Measurements from ENCODE around the gene PRKCE. TPM values are rescaled to one million over a fixed set of nuclear protein-coding genes. Genes with fewer than 3 reads are reported as not detected.

PRKCE gene
- total and polyA plus RNA-seq, 3 experiments from 2014 or later: 3.1 to 9.6 (median 7.9) TPM

DNA sequence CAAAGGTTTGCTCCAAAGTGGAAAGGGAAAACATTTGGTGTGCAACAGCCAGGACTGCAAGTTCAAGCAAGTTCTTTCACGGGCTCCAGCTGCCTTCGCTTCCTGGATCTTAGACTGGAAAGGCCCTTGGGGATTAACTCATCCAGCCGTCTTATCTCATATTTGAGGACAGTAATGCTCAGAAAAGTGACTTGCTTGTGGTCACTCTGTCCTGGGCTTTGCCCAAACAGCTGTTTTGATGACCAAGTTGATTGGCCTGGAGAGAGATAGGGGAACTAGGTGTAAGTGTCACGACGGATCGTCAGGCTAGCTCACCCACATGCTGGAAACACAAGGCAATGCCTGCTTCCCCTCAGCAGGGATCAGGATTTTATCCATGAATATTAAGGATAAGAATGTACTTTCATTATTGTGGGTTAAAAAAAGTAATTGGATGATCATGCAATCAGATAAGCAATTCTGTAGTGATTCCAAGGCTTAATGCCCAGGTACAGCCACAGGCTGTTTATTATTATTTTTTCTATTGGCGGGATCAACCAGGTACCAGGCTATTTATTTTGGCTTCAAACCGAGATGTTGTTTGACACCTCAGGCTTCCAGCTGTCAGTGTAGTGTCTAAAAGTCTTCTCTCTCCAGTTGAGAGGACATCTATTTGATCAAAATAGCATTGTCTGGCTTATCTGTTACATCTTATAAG, 483.2 kb downstream of the PRKCE start:
- H3K27me3 Mint-ChIP-seq: peaks cover 0 to 3% of the 10 kb centered on the region in 2 donors
- no peak overlapping the region for H3K4me3 Mint-ChIP-seq
- ChIA-PET CTCF (no interaction called here), POLR2A (no interaction called here)
- Histone ChIP-seq H3K4me3 (ENCODE audit: low read length) (no peak overlapping the region), H3K27me3 (ENCODE audit: insufficient read depth, low read length, poor library complexity, severe bottlenecking) (no peaks in the 10 kb centered on the region), H3K27ac (ENCODE audit: low read depth, low read length) (no peak overlapping the region), H3K36me3 (ENCODE audit: insufficient read depth, low read length) (no peaks in the 10 kb centered on the region), H3K4me1 (ENCODE audit: insufficient read depth, low read length) (no peaks in the 10 kb centered on the region), H3K9me3 (ENCODE audit: low read length) (no peaks in the 10 kb centered on the region)
- no peaks in the 10 kb centered on the region for H3K4me1 Mint-ChIP-seq
- H3K9me3 Mint-ChIP-seq: no peaks in the 10 kb centered on the region
- DNase-seq: no peak
- H3K36me3 Mint-ChIP-seq: peaks cover 0 to 3% (median 2%) of the 10 kb centered on the region in 3 donors
- no peak overlapping the region for H3K27ac Mint-ChIP-seq

DNA sequence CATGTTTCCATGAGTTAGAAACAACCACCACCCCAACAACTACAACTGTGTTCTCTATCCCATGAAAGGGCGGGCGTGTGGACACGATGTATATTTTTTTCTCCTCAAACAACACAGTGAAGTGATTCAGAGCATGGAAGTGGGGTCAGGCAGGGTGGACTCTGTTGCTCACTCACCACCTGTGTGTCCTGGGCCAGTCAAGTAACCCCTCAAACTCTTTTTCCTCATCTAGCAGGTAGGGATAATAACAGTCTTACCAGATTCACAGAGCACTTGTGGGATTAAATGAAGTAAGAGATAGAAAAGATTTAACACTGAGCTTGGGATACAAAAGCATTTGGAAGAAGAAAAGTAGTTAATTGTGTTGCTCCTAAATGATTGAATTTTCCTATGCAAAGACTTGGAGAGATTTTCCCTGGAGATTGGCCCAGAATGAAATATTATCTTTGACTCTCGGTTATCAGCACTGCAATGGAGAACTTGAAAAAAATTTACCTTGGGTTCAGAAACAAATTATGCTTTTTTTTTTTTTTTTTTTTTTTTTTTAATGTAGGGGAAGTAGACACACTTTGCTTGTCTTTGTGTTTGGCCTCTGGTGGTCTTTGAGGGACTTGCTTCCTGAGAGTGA, 483.9 kb downstream of the PRKCE start:
- no peak overlapping the region for H3K4me3 ChIP-seq (ENCODE audit: low read length)
- no peaks in the 10 kb centered on the region for H3K27me3 ChIP-seq (ENCODE audit: insufficient read depth, low read length, poor library complexity, severe bottlenecking)
- Mint-ChIP-seq H3K36me3 (peaks cover 0 to 3% (median 2%) of the 10 kb centered on the region in 3 donors), H3K4me1 (no peaks in the 10 kb centered on the region), H3K27ac (no peak overlapping the region), H3K27me3 (peaks cover 0 to 3% of the 10 kb centered on the region in 2 donors), H3K4me3 (no peak overlapping the region), H3K9me3 (no peaks in the 10 kb centered on the region)
- CTCF ChIA-PET: no interaction called here
- POLR2A ChIA-PET: no interaction called here
- H3K4me1 ChIP-seq (ENCODE audit: insufficient read depth, low read length): no peaks in the 10 kb centered on the region
- H3K27ac ChIP-seq (ENCODE audit: low read depth, low read length): no peak overlapping the region
- no peak for DNase-seq
- no peaks in the 10 kb centered on the region for H3K9me3 ChIP-seq (ENCODE audit: low read length)
- H3K36me3 ChIP-seq (ENCODE audit: insufficient read depth, low read length): no peaks in the 10 kb centered on the region

DNA sequence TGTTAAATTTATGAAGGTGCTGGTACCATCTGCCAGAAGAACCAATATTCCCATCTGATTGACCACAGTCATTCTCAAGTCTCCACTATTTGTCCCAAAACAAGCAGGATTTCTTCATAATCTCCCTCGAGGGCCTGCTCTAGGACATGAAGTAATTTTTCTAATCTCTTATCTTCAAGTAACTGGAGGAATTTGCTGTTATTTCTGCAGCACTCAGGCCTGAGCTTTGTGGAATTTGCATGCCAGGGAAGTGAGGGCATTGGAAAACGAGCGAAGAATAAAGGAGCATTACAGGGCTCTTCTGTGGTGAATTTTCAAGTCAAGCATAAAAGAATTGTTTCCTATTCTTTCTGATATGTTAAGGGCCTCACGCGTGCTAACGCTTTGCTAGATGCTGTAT, 484.5 kb downstream of the PRKCE start:
- Histone ChIP-seq H3K27me3 (ENCODE audit: insufficient read depth, low read length, poor library complexity, severe bottlenecking) (no peaks in the 10 kb centered on the region), H3K9me3 (ENCODE audit: low read length) (no peaks in the 10 kb centered on the region), H3K4me3 (ENCODE audit: low read length) (no peak overlapping the region), H3K36me3 (ENCODE audit: insufficient read depth, low read length) (no peaks in the 10 kb centered on the region), H3K4me1 (ENCODE audit: insufficient read depth, low read length) (no peaks in the 10 kb centered on the region), H3K27ac (ENCODE audit: low read depth, low read length) (no peak overlapping the region)
- H3K9me3 Mint-ChIP-seq: no peaks in the 10 kb centered on the region
- POLR2A ChIA-PET: no interaction called here
- DNase-seq: no peak
- H3K27me3 Mint-ChIP-seq: peaks cover 0 to 3% of the 10 kb centered on the region in 2 donors
- peaks cover 0 to 3% (median 2%) of the 10 kb centered on the region in 3 donors for H3K36me3 Mint-ChIP-seq
- CTCF ChIA-PET: no interaction called here
- H3K4me3 Mint-ChIP-seq: no peak overlapping the region
- no peak overlapping the region for H3K27ac Mint-ChIP-seq
- H3K4me1 Mint-ChIP-seq: no peaks in the 10 kb centered on the region

DNA sequence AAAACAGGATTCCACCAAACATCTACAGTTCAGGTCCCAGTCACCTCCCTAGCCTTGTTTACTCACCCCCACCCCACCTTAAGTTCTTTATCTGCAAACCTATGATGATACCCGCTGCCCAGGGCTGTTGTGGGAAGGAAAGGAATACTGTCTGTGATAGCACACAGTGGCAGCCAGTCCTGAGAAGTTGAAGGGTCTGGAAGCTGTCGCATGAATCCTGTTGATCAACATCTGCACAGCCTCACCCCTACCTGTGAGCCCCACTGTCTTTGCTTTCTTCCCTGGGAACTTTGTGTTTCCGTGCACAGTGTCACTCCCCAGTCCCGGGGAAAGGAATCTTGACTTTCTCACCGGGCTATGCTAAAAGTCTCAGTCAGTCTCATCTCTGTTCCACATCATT, 485.0 kb downstream of the PRKCE start:
- ChIA-PET CTCF (no interaction called here), POLR2A (no interaction called here)
- H3K4me3 Mint-ChIP-seq: no peak overlapping the region
- H3K4me1 Mint-ChIP-seq: no peaks in the 10 kb centered on the region
- Histone ChIP-seq H3K9me3 (ENCODE audit: low read length) (no peaks in the 10 kb centered on the region), H3K27me3 (ENCODE audit: insufficient read depth, low read length, poor library complexity, severe bottlenecking) (no peaks in the 10 kb centered on the region), H3K27ac (ENCODE audit: low read depth, low read length) (no peak overlapping the region), H3K4me1 (ENCODE audit: insufficient read depth, low read length) (no peaks in the 10 kb centered on the region), H3K36me3 (ENCODE audit: insufficient read depth, low read length) (no peaks in the 10 kb centered on the region), H3K4me3 (ENCODE audit: low read length) (no peak overlapping the region)
- peaks cover 0 to 1% of the 10 kb centered on the region in 2 donors for H3K27me3 Mint-ChIP-seq
- H3K27ac Mint-ChIP-seq: peak overlapping the region in 1 of 8 donors; percentile 79
- H3K9me3 Mint-ChIP-seq: no peaks in the 10 kb centered on the region
- no peak for DNase-seq
- peaks cover 0 to 3% (median 0%) of the 10 kb centered on the region in 3 donors for H3K36me3 Mint-ChIP-seq

DNA sequence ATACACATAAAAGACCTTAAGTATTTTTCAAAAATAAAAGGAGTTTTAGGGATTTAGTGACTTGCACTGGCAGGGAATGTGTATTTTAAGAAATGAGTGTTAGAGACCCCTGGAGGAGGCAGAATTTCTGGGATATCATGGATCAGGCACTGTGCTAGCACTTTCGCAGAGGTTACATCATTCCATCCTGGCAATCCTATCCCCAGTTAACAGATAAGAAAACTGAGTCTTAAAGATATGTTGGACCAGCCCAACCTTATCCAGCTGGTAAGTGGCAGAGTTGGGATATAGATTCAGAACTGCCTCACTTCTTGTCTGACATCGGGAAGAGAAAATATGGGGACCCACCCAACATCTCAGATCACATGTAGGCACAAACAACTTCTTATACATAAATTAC, 485.5 kb downstream of the PRKCE start:
- Histone ChIP-seq H3K4me3 (ENCODE audit: low read length) (no peak overlapping the region), H3K27ac (ENCODE audit: low read depth, low read length) (no peak overlapping the region), H3K9me3 (ENCODE audit: low read length) (no peaks in the 10 kb centered on the region), H3K4me1 (ENCODE audit: insufficient read depth, low read length) (no peaks in the 10 kb centered on the region), H3K36me3 (ENCODE audit: insufficient read depth, low read length) (no peaks in the 10 kb centered on the region), H3K27me3 (ENCODE audit: insufficient read depth, low read length, poor library complexity, severe bottlenecking) (no peaks in the 10 kb centered on the region)
- DNase-seq: no peak
- peaks cover 0 to 3% (median 0%) of the 10 kb centered on the region in 3 donors for H3K36me3 Mint-ChIP-seq
- H3K4me1 Mint-ChIP-seq: no peaks in the 10 kb centered on the region
- H3K27ac Mint-ChIP-seq: no peak overlapping the region
- H3K4me3 Mint-ChIP-seq: no peak overlapping the region
- ChIA-PET CTCF (no interaction called here), POLR2A (no interaction called here)
- H3K27me3 Mint-ChIP-seq: peaks cover 0 to 1% of the 10 kb centered on the region in 2 donors
- no peaks in the 10 kb centered on the region for H3K9me3 Mint-ChIP-seq

DNA sequence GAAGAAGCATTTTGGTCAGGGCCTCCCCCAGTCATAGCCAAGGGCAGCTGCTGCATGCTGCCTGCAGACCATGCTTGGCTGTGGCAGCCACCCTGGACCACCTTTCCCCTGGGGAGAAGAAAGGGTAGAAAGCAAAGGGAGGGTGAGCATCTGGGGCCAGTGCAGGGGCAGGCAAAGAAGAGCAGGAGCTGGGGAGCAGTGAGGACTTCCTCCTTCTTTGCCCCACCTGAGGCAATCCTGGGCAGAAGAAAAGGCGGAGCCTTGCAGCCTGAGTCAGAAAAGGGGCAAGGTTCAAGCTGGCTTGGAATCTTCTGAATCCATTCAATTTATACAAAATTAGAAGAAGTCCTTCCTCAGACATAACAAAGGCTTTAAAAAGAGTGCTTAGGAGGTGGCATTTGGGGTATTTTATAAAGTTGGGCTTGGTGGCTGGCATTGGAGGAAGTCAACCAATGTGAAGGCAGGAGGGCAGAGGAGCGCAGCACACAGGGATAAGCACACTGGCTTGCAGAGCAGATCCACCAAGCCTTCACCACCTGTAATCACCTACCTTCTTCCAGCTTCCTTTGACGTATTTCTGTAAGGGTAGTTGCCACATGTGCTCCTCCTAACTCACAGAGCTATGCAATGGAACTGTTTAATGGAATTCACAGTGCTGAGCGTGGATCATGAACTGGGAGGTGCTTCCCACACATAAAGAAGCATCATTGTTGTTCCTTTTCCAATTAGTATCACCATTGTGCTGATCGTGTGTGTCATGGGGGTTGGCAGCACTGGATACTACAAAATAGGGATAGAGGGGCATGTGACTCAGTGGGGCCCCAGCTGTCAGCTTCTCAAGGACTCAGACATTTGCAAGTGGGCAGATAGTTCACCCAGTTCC, 491.3 kb downstream of the PRKCE start:
- Histone ChIP-seq H3K4me3 (ENCODE audit: low read length) (no peak overlapping the region), H3K4me1 (ENCODE audit: insufficient read depth, low read length) (no peaks in the 10 kb centered on the region), H3K36me3 (ENCODE audit: insufficient read depth, low read length) (no peaks in the 10 kb centered on the region), H3K27me3 (ENCODE audit: insufficient read depth, low read length, poor library complexity, severe bottlenecking) (no peaks in the 10 kb centered on the region), H3K27ac (ENCODE audit: low read depth, low read length) (no peak overlapping the region), H3K9me3 (ENCODE audit: low read length) (no peaks in the 10 kb centered on the region)
- H3K4me3 Mint-ChIP-seq: no peak overlapping the region
- peaks cover 8 to 12% (median 8%) of the 10 kb centered on the region in 3 donors for H3K36me3 Mint-ChIP-seq
- H3K27me3 Mint-ChIP-seq: peaks cover 0 to under 1% of the 10 kb centered on the region in 2 donors
- no peak for DNase-seq
- CTCF ChIA-PET: no interaction called here
- POLR2A ChIA-PET: no interaction called here
- peak overlapping the region in 2 of 8 donors; percentile 64 to 67 for H3K27ac Mint-ChIP-seq
- H3K4me1 Mint-ChIP-seq: peaks cover 4 to 22% (median 6%) of the 10 kb centered on the region in 3 donors
- no peaks in the 10 kb centered on the region for H3K9me3 Mint-ChIP-seq

DNA sequence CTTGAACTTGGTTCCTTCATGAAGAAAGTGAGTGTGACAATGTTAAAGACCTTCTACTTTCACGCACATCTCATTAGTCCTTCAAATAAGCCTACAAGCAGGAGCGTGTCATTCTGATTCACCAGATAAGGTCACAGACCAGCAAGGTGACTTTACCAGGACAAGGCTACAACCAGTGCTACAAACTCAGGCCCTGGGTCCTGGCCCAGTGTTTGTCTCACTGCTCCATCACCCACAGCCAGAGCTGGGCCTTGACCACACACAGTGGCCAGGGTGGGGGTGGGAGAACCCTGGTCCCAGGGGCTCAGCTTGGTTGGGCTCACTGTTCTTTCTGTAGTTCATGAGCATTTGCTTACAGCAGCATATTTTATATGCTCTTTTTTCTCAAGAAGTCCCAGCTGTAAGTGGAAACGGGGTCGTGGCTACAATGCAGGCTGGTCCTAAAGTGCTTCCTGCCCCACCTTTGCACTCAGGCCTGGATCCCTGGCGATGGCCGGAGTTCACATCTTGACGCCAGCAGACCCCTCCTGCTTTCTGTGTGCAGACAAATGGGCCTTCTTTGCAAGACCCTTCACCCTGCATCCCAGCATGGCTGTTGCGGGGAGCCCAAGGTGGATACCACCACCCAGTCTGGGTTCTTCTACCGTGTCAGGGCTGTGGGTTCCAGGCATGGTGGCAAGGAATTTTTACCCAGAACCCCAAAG, 492.1 kb downstream of the PRKCE start:
- no peaks in the 10 kb centered on the region for H3K27me3 ChIP-seq (ENCODE audit: insufficient read depth, low read length, poor library complexity, severe bottlenecking)
- no peaks in the 10 kb centered on the region for H3K9me3 Mint-ChIP-seq
- H3K4me1 ChIP-seq (ENCODE audit: insufficient read depth, low read length): no peaks in the 10 kb centered on the region
- no peak overlapping the region for H3K4me3 ChIP-seq (ENCODE audit: low read length)
- peaks cover 4 to 22% (median 6%) of the 10 kb centered on the region in 3 donors for H3K4me1 Mint-ChIP-seq
- no peaks in the 10 kb centered on the region for H3K9me3 ChIP-seq (ENCODE audit: low read length)
- POLR2A ChIA-PET: no interaction called here
- no peaks in the 10 kb centered on the region for H3K36me3 ChIP-seq (ENCODE audit: insufficient read depth, low read length)
- DNase-seq: no peak
- H3K27ac ChIP-seq (ENCODE audit: low read depth, low read length): no peak overlapping the region
- CTCF ChIA-PET: no interaction called here
- H3K4me3 Mint-ChIP-seq: no peak overlapping the region
- H3K27ac Mint-ChIP-seq: peak overlapping the region in 1 of 8 donors; percentile 52
- H3K27me3 Mint-ChIP-seq: no peaks in the 10 kb centered on the region
- peaks cover 8 to 12% (median 8%) of the 10 kb centered on the region in 3 donors for H3K36me3 Mint-ChIP-seq
